K562 (cell line): ENCODE measurements around the gene SPAG16. TPM values are rescaled to one million over a fixed set of nuclear protein-coding genes. Genes with fewer than 3 reads are reported as not detected.

Experiments used
- ATAC-seq: fragments of 200-7000 bp; cut with Tn5 transposase; 3 replicates; pipeline ENCODE4 v1.9.1; 2020; ENCODE audit warnings: moderate library complexity
- BruUV-seq: library from RNA; stranded (reverse); fragments of 400-500 nt; replicated peaks from 2 replicates; lab custom pipeline; 2021; lab: Mats Ljungman, UMichigan
- CTCF ChIA-PET: fragments of 300-600 bp; formaldehyde crosslinking; extraction: SDS; loops from one replicate; lab custom pipeline; 2021; ENCODE audit warnings: low intra/inter-chr PET ratio; lab: Yijun Ruan, JAX
- POLR2A ChIA-PET: fragments of 300-600, 350-650 bp; sonication (Branson Sonifier 250); formaldehyde crosslinking; extraction: SDS; loops from one replicate; lab custom pipeline; 2021; ENCODE audit warnings: antibody characterized with exemption, inconsistent platforms; lab: Yijun Ruan, JAX
- DNase-seq, 4 experiments: peaks; one replicate each; pipeline versions ENCODE4 v3.0.0 to v3.0.0-alpha.2; 2011 to 2018; ENCODE audit warnings: low spot score in 3 of 4, mixed read lengths in 3 of 4; ENCODE audit errors: extremely low read depth in 1 of 4
- FAIRE-seq: peaks from 2 replicates; lab custom pipeline; 2011; peaks lifted over from hg19 to GRCh38; lab: Jason Lieb, UNC
- H2AFZ ChIP-seq: 2 replicates; pipeline ENCODE4 v1.6.0; 2011; ENCODE audit warnings: low read depth, low read length, control low read depth, inconsistent platforms
- H3K27ac ChIP-seq: fragments of 200-600 bp; 3 replicates; pipeline ENCODE4 v1.8.0; 2011; ENCODE audit warnings: low read depth, mild to moderate bottlenecking, control low read depth, inconsistent platforms, low read length, moderate library complexity, mixed read lengths; ENCODE audit errors: extremely low read depth
- H3K27me3 ChIP-seq, 2 experiments: fragments of 300-600 bp in 1 of 2; 2 replicates in 1 of 2; 3 replicates in 1 of 2; pipeline versions ENCODE4 v1.6.0 to v1.8.0; 2011; ENCODE audit warnings: inconsistent platforms in 2 of 2, low read length in 2 of 2, mild to moderate bottlenecking in 1 of 2, mixed read lengths in 1 of 2, moderate library complexity in 1 of 2; ENCODE audit not compliant: control insufficient read depth in 2 of 2, insufficient read depth in 2 of 2
- H3K36me3 ChIP-seq: fragments of 300-600 bp; 3 replicates; pipeline ENCODE4 v1.8.0; 2011; ENCODE audit warnings: mild to moderate bottlenecking, low read length, inconsistent platforms; ENCODE audit not compliant: control insufficient read depth, insufficient read depth
- H3K4me1 ChIP-seq, 2 experiments: fragments of 200-600 bp in 1 of 2; replicated peaks in 1 of 2; 2 replicates in 1 of 2; 3 replicates in 1 of 2; pipeline versions ENCODE4 v1.5.1 to v1.8.0; 2011; ENCODE audit warnings: inconsistent platforms in 2 of 2, low read length in 2 of 2, mild to moderate bottlenecking in 1 of 2, mixed read lengths in 1 of 2, moderate library complexity in 1 of 2; ENCODE audit not compliant: control insufficient read depth in 2 of 2, insufficient read depth in 2 of 2
- H3K4me2 ChIP-seq: 2 replicates; pipeline ENCODE4 v1.6.1; 2011; ENCODE audit warnings: low read length, control low read depth, inconsistent platforms, mixed read lengths; ENCODE audit not compliant: insufficient read depth
- H3K4me3 ChIP-seq: fragments of 200-600 bp; sonication (generic), shearing (Covaris generic); 2 replicates; pipeline ENCODE4 v1.5.1; 2016; ENCODE audit warnings: control low read depth, inconsistent platforms
- H3K79me2 ChIP-seq: fragments of 200-600 bp; 3 replicates; pipeline ENCODE4 v1.8.0; 2011; ENCODE audit warnings: low read length, inconsistent platforms; ENCODE audit not compliant: control insufficient read depth, insufficient read depth
- H3K9ac ChIP-seq, 2 experiments: 2 replicates each; pipeline versions ENCODE4 v1.6.0 to v1.6.1; 2011; ENCODE audit warnings: low read depth in 2 of 2, low read length in 2 of 2, control low read depth in 1 of 2, inconsistent platforms in 1 of 2, mild to moderate bottlenecking in 1 of 2, mixed read lengths in 1 of 2; ENCODE audit not compliant: insufficient read depth in 1 of 2
- H3K9me1 ChIP-seq: one replicate; pipeline ENCODE4 v1.6.0; 2011; ENCODE audit warnings: inconsistent platforms, mild to moderate bottlenecking, low read length, moderate library complexity; ENCODE audit not compliant: control insufficient read depth, insufficient read depth
- H3K9me3 ChIP-seq: replicated peaks from 2 replicates; pipeline ENCODE4 v1.5.1; 2011; ENCODE audit warnings: low read depth, low read length, inconsistent platforms; ENCODE audit not compliant: control insufficient read depth, insufficient read depth
- H4K20me1 ChIP-seq: replicated peaks from 2 replicates; pipeline ENCODE4 v1.6.1; 2011; ENCODE audit warnings: low read length, inconsistent platforms, mixed read lengths; ENCODE audit not compliant: control insufficient read depth, insufficient read depth
- GABPB1 ChIP-seq: sonication (generic); formaldehyde crosslinking; IDR thresholded peaks from 2 replicates; pipeline ENCODE4 v1.8.0; 2022; ENCODE audit warnings: mild to moderate bottlenecking, missing genetic modification reagents
- NR3C1 ChIP-seq: sonication (generic); formaldehyde crosslinking; IDR thresholded peaks from 2 replicates; pipeline ENCODE4 v1.8.1; 2022; ENCODE audit warnings: missing genetic modification reagents
- PPARD ChIP-seq: fragments of 250-450 bp; sonication (Bioruptor Pico); IDR thresholded peaks from 2 replicates; pipeline ENCODE4 v1.8.0; 2022; ENCODE audit warnings: inconsistent platforms, mild to moderate bottlenecking, moderate library complexity
- STAT5B ChIP-seq: fragments of 250-450 bp; sonication (Bioruptor Pico); IDR thresholded peaks from 2 replicates; pipeline ENCODE4 v1.8.0; 2021; ENCODE audit warnings: mild to moderate bottlenecking, inconsistent platforms
- TGIF2 ChIP-seq: sonication (generic); formaldehyde crosslinking; IDR thresholded peaks from 2 replicates; pipeline ENCODE4 v1.8.1; 2022; ENCODE audit warnings: mild to moderate bottlenecking, missing genetic modification reagents, moderate library complexity
- ZNF75A ChIP-seq: fragments of 450-650 bp; formaldehyde crosslinking; IDR thresholded peaks from 2 replicates; pipeline ENCODE4 v1.4.0; 2020; ENCODE audit warnings: mild to moderate bottlenecking
- WGBS: fragments of 100-300 bp; shearing (Covaris generic); methylation state at CpG from one replicate; pipeline ENCODE4 v1.1.6; 2016; ENCODE audit warnings: low coverage, mixed read lengths; ENCODE audit not compliant: insufficient coverage; ENCODE audit errors: missing lambda C conversion rate; 5-methylcytosine and 5-hydroxymethylcytosine counted together
- in situ Hi-C: fragments of 300-500 bp; cut with MboI; formaldehyde crosslinking; loops from 4 replicates; pipeline ENCODE4 v1.15.0; 2018; ENCODE audit warnings: inconsistent platforms, mixed read lengths
- intact Hi-C: fragments of 100-400 bp; cut with micrococcal nuclease; formaldehyde crosslinking; loops from 2 replicates; pipeline ENCODE4 v1.14.2; 2022
- polyA plus RNA-seq, 8 experiments: library from polyadenylated mRNA; depleted of rRNA in 4 of 8; stranded (reverse) in 5 of 8; unstranded in 3 of 8; fragments of >200 nt; fragmentation: Nextera tagmentation in 2 of 8; fragmentation: Illumina TruSeq in 1 of 8; extraction: Ambion mirVana in 2 of 8; extraction: Trizol in 1 of 8; gene quantifications; 2 replicates each; pipeline versions ENCODE4 v1.2.1 to v1.2.3, GENCODE V29; 2011 to 2014; ENCODE audit warnings: inconsistent platforms in 1 of 8, missing spikeins in 1 of 8
- total RNA-seq, 7 experiments: library from RNA; depleted of rRNA in 6 of 7; stranded (reverse); fragments of >200 nt in 6 of 7; fragmentation: Illumina TruSeq in 2 of 7; extraction: Trizol in 2 of 7; gene quantifications; 2 replicates each; pipeline versions ENCODE4 v1.2.1 to v1.2.3, GENCODE V29; 2011 to 2021; ENCODE audit warnings: low replicate concordance in 1 of 7
- TF ChIP-seq, protein P1 (sequence below): sonication (generic); formaldehyde crosslinking; IDR thresholded peaks from 2 replicates; pipeline ENCODE4 v1.8.0; 2022; ENCODE audit warnings: mild to moderate bottlenecking, missing genetic modification reagents, borderline replicate concordance

SPAG16 gene
- total and polyA plus RNA-seq, 9 of the 15 experiments (the other 6 are each of a cell fraction or from before 2014, with no cell fraction given), result 0.98 to 5.9 (median 3.5) TPM

DNA sequence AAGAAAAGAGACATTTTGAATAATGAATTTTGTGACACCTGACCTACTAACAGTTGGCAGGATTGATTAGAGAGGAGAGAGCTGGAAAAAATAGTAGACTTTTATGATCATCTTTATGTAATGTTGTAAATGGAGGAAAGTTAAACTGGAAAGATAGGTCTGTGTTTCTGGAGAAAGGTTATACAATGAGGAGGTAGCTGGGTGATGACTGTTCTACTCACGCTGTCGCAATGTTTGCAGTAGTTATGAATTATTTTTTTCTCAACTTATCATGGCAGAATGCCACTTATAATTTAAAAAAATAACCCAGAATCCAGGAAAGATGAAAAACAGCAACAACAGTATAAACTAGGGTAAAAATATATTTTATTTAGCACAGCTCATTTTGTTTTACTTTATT lies 364.9 kb downstream of the SPAG16 start:
- Histone ChIP-seq H2AFZ (no peak overlapping the region), H3K27me3 (no peaks in the 10 kb centered on the region), H3K9me1 (no peaks in the 10 kb centered on the region), H3K4me2 (no peak overlapping the region), H4K20me1 (no peaks in the 10 kb centered on the region), H3K79me2 (no peaks in the 10 kb centered on the region), H3K9ac (no peak overlapping the region), H3K27ac (no peak overlapping the region), H3K9me3 (no peaks in the 10 kb centered on the region), H3K4me1 (no peaks in the 10 kb centered on the region), H3K36me3 (no peaks in the 10 kb centered on the region), H3K4me3 (no peak overlapping the region)
- ChIA-PET POLR2A (no interaction called here), CTCF (no interaction called here)
- 0% methylated on average over 2 of the region's 2 CpGs for WGBS
- BruUV-seq, result no TSS peak
- TF ChIP-seq ZNF75A (no peak), TGIF2 (no peak), STAT5B (CRISPR knock-in tag) (no peak), GABPB1 (CRISPR knock-in tag) (no peak), NR3C1 (CRISPR knock-in tag) (no peak), PPARD (CRISPR knock-in tag) (no peak)
- TF ChIP-seq, protein P1, sequence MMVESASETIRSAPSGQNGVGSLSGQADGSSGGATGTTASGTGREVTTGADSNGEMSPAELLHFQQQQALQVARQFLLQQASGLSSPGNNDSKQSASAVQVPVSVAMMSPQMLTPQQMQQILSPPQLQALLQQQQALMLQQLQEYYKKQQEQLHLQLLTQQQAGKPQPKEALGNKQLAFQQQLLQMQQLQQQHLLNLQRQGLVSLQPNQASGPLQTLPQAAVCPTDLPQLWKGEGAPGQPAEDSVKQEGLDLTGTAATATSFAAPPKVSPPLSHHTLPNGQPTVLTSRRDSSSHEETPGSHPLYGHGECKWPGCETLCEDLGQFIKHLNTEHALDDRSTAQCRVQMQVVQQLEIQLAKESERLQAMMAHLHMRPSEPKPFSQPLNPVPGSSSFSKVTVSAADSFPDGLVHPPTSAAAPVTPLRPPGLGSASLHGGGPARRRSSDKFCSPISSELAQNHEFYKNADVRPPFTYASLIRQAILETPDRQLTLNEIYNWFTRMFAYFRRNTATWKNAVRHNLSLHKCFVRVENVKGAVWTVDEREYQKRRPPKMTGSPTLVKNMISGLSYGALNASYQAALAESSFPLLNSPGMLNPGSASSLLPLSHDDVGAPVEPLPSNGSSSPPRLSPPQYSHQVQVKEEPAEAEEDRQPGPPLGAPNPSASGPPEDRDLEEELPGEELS (CRISPR knock-in tag), result no peak
- ATAC-seq, result no peak
- in situ Hi-C loops, result no loop called here
- intact Hi-C loops, result no loop called here
- no peak for FAIRE-seq
- no peak for DNase-seq
